Upper lobe of right lung (tissue), 1 donor: Measurements from ENCODE around the gene TMEM184A. TPM values are rescaled to one million over a fixed set of nuclear protein-coding genes. Genes with fewer than 3 reads are reported as not detected.

Experiments used
- ATAC-seq: fragments of 200-7000 bp; cut with Tn5 transposase; one replicate; pipeline ENCODE4 v1.9.1; 2020; ENCODE audit warnings: mild to moderate bottlenecking, moderate library complexity
- DNase-seq: peaks from one replicate; pipeline ENCODE4 v3.0.0-alpha.2; 2020
- H3K27ac ChIP-seq: fragments of 200-600 bp; one replicate; pipeline ENCODE4 v1.8.0; 2022
- H3K27me3 ChIP-seq: fragments of 200-600 bp; one replicate; pipeline ENCODE4 v1.8.0; 2022; ENCODE audit warnings: mild to moderate bottlenecking
- H3K36me3 ChIP-seq: fragments of 200-600 bp; one replicate; pipeline ENCODE4 v1.8.0; 2022
- H3K4me1 ChIP-seq: fragments of 200-600 bp; one replicate; pipeline ENCODE4 v1.8.0; 2022
- H3K4me3 ChIP-seq: fragments of 200-600 bp; one replicate; pipeline ENCODE4 v1.8.0; 2022; ENCODE audit warnings: mild to moderate bottlenecking
- H3K9me3 ChIP-seq: fragments of 200-600 bp; one replicate; pipeline ENCODE4 v1.8.0; 2022
- CTCF ChIP-seq: fragments of 200-600 bp; IDR thresholded peaks from one replicate; pipeline ENCODE4 v1.8.0; 2022; ENCODE audit warnings: antibody characterized with exemption
- intact Hi-C: fragments of 100-400 bp; cut with DNase I; formaldehyde crosslinking; loops from one replicate; pipeline ENCODE4 v1.11.0; 2022
- total RNA-seq: library from RNA; stranded (reverse); fragmentation: NEBNext Ultra II Directional; extraction: Animal tissue kit (Norgen Biotek cat#: 25700); gene quantifications from one replicate; pipeline ENCODE4 v1.2.1, GENCODE V29; 2021
- donor health status: DM: no; HTN: yes; CAD: no; lungs with severe emphysema.

TMEM184A gene
- total RNA-seq, 1 donor from 2014 or later: 4.4 TPM

GRCh38 chr7:1575809-1576208 is 19.8 kb upstream of the TMEM184A start:
- DNase-seq (no peak), ATAC-seq (no peak)
- H3K9me3 ChIP-seq: no peaks in the 10 kb centered on the region
- no peaks in the 10 kb centered on the region for H3K36me3 ChIP-seq
- H3K4me1 ChIP-seq: peaks cover 15% of the 10 kb centered on the region
- no peak overlapping the region for H3K27ac ChIP-seq
- no peak overlapping the region for H3K4me3 ChIP-seq
- no peak for TF ChIP-seq CTCF
- H3K27me3 ChIP-seq: no peaks in the 10 kb centered on the region
- intact Hi-C loops: no loop called here

GRCh38 chr7:1572111-1572822 is 16.3 kb upstream of the TMEM184A start:
- no peak for DNase-seq
- intact Hi-C loops: no loop called here

GRCh38 chr7:1569833-1570632 is 14.0 kb upstream of the TMEM184A start, which contains the start of gene PSMG3:
TSS of gene PSMG3 (minus strand) at chr7:1570032. CDS start at chr7:1569339, 693 bp downstream.
- Histone ChIP-seq H3K36me3 (peaks cover 11% of the 10 kb centered on the region), H3K27me3 (no peaks in the 10 kb centered on the region), H3K4me3 (peak within 1 kb of the TSS; percentile 79), H3K9me3 (no peaks in the 10 kb centered on the region), H3K27ac (peak within 1 kb of the TSS; percentile 93), H3K4me1 (peaks cover 24% of the 10 kb centered on the region)
- DNase-seq (peak; percentile 97), ATAC-seq (peak; percentile 97)
- peak; percentile 30 for TF ChIP-seq CTCF
- intact Hi-C loops: no loop called here

More at GRCh38 chr7:1572111-1572822, 16.3 kb upstream of the TMEM184A start:
- Histone ChIP-seq H3K4me1 (peaks cover 24% of the 10 kb centered on the region), H3K9me3 (no peaks in the 10 kb centered on the region), H3K36me3 (peaks cover 7% of the 10 kb centered on the region), H3K4me3 (no peak overlapping the region), H3K27ac (no peak overlapping the region), H3K27me3 (no peaks in the 10 kb centered on the region)
- no peak for ATAC-seq
- TF ChIP-seq CTCF: no peak

GRCh38 chr7:1569440-1569832 is 13.4 kb upstream of the TMEM184A start:
- no peak for TF ChIP-seq CTCF
- no peaks in the 10 kb centered on the region for H3K27me3 ChIP-seq
- H3K27ac ChIP-seq: peak overlapping the region; percentile 93
- ATAC-seq (no peak), DNase-seq (no peak)
- intact Hi-C loops: no loop called here
- peaks cover 11% of the 10 kb centered on the region for H3K36me3 ChIP-seq
- H3K4me1 ChIP-seq: peaks cover 24% of the 10 kb centered on the region
- H3K4me3 ChIP-seq: peak overlapping the region; percentile 79
- H3K9me3 ChIP-seq: no peaks in the 10 kb centered on the region

GRCh38 chr7:1569016-1569415 is 13.0 kb upstream of the TMEM184A start:
- DNase-seq (no peak), ATAC-seq (no peak)
- peak overlapping the region; percentile 93 for H3K27ac ChIP-seq
- intact Hi-C loops: no loop called here
- peaks cover 24% of the 10 kb centered on the region for H3K4me1 ChIP-seq
- H3K27me3 ChIP-seq: no peaks in the 10 kb centered on the region
- no peak for TF ChIP-seq CTCF
- H3K9me3 ChIP-seq: no peaks in the 10 kb centered on the region
- peak overlapping the region; percentile 79 for H3K4me3 ChIP-seq
- peaks cover 11% of the 10 kb centered on the region for H3K36me3 ChIP-seq
